Measurements from ENCODE around the gene LNX1.

GRCh38 chr4:53556651-53557050 is 34.6 kb downstream of the LNX1 start:
- TF ChIP-seq CTCF (conservative IDR thresholded peaks at IDR 0.05; ENCODE audit: low read length) = no peak
- no peak for TF ChIP-seq EZH2phosphoT487 (IDR thresholded peaks at IDR 0.05; ENCODE audit: borderline replicate concordance, low read depth, low read length)

Data from OCI-LY7 (cell line).